ENCODE measurements around the gene CGB5.

The CGB5 gene

DNA sequence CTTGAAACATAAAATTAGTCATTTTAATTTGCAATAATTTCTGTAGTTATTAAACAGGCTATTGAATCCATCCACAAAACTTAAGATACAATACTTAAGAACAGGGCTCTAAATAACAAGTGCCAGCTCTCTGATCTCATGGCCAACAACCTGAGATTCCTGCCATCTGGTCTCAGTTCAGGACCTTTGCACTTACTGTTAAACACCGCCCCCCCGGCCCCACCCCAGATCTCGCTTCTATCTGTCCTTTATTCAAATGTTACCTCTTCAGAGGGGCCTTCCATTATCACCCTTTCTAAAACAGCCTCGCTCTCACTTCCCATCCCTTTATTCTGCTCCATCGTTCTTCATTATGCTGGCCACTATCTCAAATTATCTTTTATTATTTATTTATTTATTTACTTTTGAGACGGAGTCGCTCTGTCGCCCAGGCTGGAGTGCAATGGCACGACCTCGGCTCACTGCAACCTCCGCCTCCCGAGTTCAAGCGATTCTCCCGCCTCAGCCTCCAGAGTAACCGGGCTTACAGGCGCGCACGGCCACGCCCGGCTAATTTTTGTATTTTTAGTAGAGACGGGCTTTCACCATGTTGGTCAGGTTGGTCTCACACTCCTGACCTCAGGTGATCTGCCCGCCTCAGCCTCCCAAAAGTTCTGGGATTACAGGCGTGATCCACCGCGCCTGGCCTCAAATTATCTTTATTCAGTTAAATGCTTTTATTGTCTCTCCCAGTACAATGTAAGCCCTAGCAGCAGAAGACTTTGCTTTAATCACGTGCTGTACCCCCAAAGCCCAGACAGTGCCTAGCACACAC is 40.8 kb downstream of the CGB5 start:
- Histone ChIP-seq H3K27ac (replicated peaks) (peak overlapping the region; percentile 95), H3K4me3 (replicated peaks; ENCODE audit: insufficient read depth, low read length) (peak overlapping the region; percentile 94), H3K27me3 (ENCODE audit: insufficient read depth, poor library complexity, severe bottlenecking) (no peaks in the 10 kb centered on the region)
- no peak for DNase-seq (ENCODE audit: low read depth in 1 of 2, low spot score in 1 of 2)
- TF ChIP-seq, protein P1, sequence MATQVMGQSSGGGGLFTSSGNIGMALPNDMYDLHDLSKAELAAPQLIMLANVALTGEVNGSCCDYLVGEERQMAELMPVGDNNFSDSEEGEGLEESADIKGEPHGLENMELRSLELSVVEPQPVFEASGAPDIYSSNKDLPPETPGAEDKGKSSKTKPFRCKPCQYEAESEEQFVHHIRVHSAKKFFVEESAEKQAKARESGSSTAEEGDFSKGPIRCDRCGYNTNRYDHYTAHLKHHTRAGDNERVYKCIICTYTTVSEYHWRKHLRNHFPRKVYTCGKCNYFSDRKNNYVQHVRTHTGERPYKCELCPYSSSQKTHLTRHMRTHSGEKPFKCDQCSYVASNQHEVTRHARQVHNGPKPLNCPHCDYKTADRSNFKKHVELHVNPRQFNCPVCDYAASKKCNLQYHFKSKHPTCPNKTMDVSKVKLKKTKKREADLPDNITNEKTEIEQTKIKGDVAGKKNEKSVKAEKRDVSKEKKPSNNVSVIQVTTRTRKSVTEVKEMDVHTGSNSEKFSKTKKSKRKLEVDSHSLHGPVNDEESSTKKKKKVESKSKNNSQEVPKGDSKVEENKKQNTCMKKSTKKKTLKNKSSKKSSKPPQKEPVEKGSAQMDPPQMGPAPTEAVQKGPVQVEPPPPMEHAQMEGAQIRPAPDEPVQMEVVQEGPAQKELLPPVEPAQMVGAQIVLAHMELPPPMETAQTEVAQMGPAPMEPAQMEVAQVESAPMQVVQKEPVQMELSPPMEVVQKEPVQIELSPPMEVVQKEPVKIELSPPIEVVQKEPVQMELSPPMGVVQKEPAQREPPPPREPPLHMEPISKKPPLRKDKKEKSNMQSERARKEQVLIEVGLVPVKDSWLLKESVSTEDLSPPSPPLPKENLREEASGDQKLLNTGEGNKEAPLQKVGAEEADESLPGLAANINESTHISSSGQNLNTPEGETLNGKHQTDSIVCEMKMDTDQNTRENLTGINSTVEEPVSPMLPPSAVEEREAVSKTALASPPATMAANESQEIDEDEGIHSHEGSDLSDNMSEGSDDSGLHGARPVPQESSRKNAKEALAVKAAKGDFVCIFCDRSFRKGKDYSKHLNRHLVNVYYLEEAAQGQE (IDR thresholded peaks at IDR 0.05; ENCODE audit: insufficient replicate concordance, low read depth), result no peak
- no peak for TF ChIP-seq POLR2AphosphoS5 (IDR thresholded peaks at IDR 0.05; ENCODE audit: low read depth)
- TF ChIP-seq, protein P2, sequence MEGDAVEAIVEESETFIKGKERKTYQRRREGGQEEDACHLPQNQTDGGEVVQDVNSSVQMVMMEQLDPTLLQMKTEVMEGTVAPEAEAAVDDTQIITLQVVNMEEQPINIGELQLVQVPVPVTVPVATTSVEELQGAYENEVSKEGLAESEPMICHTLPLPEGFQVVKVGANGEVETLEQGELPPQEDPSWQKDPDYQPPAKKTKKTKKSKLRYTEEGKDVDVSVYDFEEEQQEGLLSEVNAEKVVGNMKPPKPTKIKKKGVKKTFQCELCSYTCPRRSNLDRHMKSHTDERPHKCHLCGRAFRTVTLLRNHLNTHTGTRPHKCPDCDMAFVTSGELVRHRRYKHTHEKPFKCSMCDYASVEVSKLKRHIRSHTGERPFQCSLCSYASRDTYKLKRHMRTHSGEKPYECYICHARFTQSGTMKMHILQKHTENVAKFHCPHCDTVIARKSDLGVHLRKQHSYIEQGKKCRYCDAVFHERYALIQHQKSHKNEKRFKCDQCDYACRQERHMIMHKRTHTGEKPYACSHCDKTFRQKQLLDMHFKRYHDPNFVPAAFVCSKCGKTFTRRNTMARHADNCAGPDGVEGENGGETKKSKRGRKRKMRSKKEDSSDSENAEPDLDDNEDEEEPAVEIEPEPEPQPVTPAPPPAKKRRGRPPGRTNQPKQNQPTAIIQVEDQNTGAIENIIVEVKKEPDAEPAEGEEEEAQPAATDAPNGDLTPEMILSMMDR (IDR thresholded peaks at IDR 0.05; ENCODE audit: insufficient read depth, low read length), result no peak
- no peak for TF ChIP-seq GABPA (IDR thresholded peaks at IDR 0.05; ENCODE audit: low read depth)
- TF ChIP-seq SPI1 (IDR thresholded peaks at IDR 0.05; ENCODE audit: borderline replicate concordance, low read depth), result no peak

DNA sequence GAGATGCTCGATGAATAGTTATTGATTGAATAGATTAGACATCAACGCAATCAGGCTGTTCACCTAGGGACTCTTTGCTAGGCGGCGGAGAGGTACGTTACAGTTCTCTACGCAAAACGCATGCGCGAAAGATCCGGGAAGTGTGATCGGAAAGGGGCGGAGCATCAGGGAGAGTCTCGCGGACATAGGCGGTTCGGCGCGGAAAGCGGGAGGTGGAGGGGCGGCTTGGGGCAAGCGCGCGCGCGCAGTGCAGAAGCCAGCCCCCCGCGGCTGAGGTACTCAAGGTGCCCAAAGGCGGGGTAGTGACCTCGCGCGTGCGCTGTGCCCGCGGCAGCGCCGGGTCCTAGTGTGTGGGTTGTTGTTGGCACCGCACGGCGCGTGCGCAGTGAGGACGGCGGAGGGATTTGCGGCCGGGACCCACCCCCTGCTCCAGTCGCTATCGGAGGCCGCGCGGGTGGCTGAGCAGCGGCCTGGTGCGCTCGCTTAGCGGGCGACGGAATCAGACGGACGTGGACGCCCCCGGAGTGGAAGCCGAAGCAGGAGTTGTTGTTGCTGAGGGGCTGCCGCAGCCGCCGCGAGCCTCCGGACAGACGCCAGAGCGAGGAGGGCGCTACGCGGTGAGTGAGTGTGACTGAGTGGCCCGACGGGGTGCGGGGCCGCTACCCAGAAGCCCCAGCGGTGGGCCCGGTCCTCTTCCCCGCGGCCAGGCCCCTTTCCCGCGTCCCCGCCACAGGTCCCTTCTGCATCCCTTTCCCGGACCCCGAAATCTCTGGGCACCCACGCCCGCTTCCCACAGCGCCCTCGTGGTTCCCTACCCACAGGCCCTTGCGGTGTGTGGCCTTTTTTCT is 41.6 kb downstream of the CGB5 start, which contains the start of gene SNRNP70:
Gene SNRNP70 (plus strand): TSS at position 432 of the 848 bp plus-strand sequence. CDS start 964 bp downstream, outside the sequence.
- Histone ChIP-seq H3K27me3 (ENCODE audit: insufficient read depth, poor library complexity, severe bottlenecking) (no peaks in the 10 kb centered on the region), H3K27ac (replicated peaks) (peak within 1 kb of the TSS; percentile 95), H3K4me3 (replicated peaks; ENCODE audit: insufficient read depth, low read length) (peak within 1 kb of the TSS; percentile 94)
- TF ChIP-seq SPI1 (IDR thresholded peaks at IDR 0.05; ENCODE audit: borderline replicate concordance, low read depth) (no peak; the same call in 1 of the 2 replicates), POLR2AphosphoS5 (IDR thresholded peaks at IDR 0.05; ENCODE audit: low read depth) (peak; percentile 98)
- TF ChIP-seq, protein P1 (IDR thresholded peaks at IDR 0.05; ENCODE audit: insufficient replicate concordance, low read depth), result peak; percentile 75
- peak; percentile 98 to 99 for DNase-seq (ENCODE audit: low read depth in 1 of 2, low spot score in 1 of 2)

DNA sequence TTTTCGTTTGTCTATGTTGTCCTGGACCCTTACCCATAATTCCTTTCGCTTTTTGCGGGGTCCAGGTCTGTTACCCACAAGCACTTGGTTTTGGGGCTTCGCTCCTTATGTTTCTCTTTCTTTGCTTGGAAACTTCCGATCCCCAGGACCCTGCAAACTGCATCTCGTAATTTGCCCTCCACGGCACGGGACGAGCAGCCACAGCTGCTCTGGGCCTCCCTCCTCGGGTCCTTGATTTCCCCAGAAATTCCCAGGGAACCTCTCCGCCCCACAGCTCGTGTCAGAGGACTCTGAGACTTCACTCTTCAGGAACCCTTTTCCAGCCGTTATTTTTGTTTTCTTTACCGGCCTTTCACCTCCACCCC is 42.2 kb downstream of the CGB5 start:
- TF ChIP-seq GABPA (IDR thresholded peaks at IDR 0.05; ENCODE audit: low read depth) (no peak), SPI1 (IDR thresholded peaks at IDR 0.05; ENCODE audit: borderline replicate concordance, low read depth) (no peak), POLR2AphosphoS5 (IDR thresholded peaks at IDR 0.05; ENCODE audit: low read depth) (no peak)
- TF ChIP-seq, protein P2 (IDR thresholded peaks at IDR 0.05; ENCODE audit: insufficient read depth, low read length), result no peak
- TF ChIP-seq, protein P1 (IDR thresholded peaks at IDR 0.05; ENCODE audit: insufficient replicate concordance, low read depth), result no peak
- Histone ChIP-seq H3K4me3 (replicated peaks; ENCODE audit: insufficient read depth, low read length) (peak overlapping the region; percentile 94), H3K27ac (replicated peaks) (peak overlapping the region; percentile 95), H3K27me3 (ENCODE audit: insufficient read depth, poor library complexity, severe bottlenecking) (no peaks in the 10 kb centered on the region)
- no peak for DNase-seq (ENCODE audit: low read depth in 1 of 2, low spot score in 1 of 2)
